ENCODE results near the gene PACSIN1.
A peak's percentile ranks its signal among the peaks of the same experiment; 100 is the strongest.

PACSIN1 gene

DNA sequence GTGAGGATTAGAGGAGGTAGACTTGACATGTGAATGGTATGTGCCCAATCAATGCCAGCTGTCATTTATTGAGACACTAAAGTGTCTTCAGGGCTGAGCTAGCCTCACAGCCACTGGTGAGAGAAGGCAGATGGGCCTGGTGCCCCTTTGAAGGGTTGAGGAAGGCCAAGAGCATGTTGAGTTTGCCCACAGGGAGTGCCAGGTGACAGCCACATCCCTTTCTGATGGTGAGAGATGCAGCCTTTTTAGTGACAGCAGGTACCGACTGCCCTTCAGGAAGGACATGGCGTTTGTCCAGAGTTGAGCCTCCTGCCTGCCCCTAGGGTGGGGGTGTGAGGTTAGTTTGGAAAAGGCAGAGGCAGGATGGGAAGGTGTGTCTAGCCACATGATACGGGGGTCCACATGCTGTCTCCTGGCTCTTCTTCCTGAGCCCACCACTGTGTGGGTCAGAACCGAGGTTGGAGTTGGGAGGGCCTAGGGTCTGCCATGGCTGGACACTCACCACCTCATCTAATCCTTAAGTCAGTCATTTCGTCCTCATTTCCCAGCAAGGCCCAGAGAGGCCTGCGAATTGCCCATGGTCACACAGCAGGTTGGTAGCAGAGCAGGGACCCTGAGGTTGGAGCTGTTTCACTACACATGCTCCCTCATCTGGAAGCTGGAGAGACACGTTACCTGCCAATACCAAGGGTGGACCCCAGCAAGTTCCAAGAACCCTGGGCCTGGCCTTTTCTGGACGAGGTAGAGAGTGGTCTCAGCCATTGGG, 57.7 kb downstream of the PACSIN1 start:
- in situ Hi-C loops (cut with MboI; ENCODE audit: low pct_unique_long_range_greater_than_20kb, low sequenced_read_pairs) = no loop called here
- no peak for DNase-seq

GRCh38 chr6:34524499-34524898, 58.6 kb downstream of the PACSIN1 start:
- in situ Hi-C loops (cut with MboI; ENCODE audit: low pct_unique_long_range_greater_than_20kb, low sequenced_read_pairs) = no loop called here
- DNase-seq = no peak

DNA sequence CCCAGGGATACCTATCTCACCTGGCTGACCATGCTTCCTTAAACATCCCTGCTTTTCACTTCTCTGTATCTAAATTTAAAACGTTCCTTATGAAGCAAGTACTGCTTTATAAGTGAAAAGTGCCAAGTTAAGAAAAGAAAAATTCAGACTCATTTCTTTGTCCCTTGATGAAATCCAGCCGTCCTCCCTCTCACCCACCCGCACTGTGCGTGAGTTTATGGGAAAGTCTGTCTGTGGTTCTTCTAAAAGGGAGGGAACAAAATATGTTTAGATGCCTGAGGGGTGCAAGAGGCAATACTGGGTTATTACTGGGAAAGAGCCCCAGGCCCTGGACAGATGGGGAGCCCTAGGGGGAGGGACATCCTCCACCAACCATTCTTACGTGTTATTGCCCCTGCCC, 59.1 kb downstream of the PACSIN1 start:
- in situ Hi-C loops (cut with MboI; ENCODE audit: low pct_unique_long_range_greater_than_20kb, low sequenced_read_pairs) = no loop called here
- DNase-seq = no peak

GRCh38 chr6:34525431-34526175, 59.7 kb downstream of the PACSIN1 start:
- no peak for DNase-seq
- in situ Hi-C loops (cut with MboI; ENCODE audit: low pct_unique_long_range_greater_than_20kb, low sequenced_read_pairs) = no loop called here

DNA sequence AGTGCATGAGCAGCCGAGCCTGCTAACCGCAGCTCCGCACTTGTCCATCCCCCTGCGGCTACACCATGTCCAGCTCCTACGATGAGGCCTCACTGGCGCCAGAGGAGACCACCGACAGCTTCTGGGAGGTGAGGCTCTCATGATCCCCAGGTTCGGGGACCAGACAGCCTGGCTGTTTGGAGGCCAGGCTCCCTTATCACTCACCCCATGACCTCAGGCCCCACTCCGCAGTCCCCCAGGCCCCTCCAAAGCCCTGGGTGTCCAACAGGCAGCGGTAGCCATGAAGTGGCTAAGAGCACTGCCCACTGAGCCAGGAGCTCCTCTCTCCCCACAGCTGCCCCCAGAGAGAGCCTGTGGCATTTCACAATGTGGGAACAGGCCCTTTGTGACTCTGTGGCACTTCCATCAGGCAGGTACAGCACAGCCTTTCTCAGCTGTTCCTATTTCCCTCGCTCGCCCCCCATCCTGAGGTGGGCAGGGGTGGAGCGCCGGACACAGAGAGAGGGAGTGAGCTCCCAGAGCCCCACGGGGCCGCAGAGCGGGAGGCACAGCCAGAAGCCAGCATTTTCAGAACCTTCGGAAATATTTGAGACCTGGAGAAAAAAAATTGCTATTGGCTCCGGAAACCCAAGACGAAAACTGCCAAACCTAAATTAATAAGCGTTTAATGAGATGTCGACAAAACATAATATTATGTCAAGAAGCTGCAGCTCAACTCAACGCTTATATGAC, 60.5 kb downstream of the PACSIN1 start:
- in situ Hi-C loops (cut with MboI; ENCODE audit: low pct_unique_long_range_greater_than_20kb, low sequenced_read_pairs) = no loop called here

GRCh38 chr6:34526992-34527728, 61.3 kb downstream of the PACSIN1 start:
- in situ Hi-C loops (cut with MboI; ENCODE audit: low pct_unique_long_range_greater_than_20kb, low sequenced_read_pairs) = no loop called here
- DNase-seq = peak; percentile 88

More for the DNA sequence above, 60.5 kb downstream of the PACSIN1 start:
- no peak for DNase-seq

DNA sequence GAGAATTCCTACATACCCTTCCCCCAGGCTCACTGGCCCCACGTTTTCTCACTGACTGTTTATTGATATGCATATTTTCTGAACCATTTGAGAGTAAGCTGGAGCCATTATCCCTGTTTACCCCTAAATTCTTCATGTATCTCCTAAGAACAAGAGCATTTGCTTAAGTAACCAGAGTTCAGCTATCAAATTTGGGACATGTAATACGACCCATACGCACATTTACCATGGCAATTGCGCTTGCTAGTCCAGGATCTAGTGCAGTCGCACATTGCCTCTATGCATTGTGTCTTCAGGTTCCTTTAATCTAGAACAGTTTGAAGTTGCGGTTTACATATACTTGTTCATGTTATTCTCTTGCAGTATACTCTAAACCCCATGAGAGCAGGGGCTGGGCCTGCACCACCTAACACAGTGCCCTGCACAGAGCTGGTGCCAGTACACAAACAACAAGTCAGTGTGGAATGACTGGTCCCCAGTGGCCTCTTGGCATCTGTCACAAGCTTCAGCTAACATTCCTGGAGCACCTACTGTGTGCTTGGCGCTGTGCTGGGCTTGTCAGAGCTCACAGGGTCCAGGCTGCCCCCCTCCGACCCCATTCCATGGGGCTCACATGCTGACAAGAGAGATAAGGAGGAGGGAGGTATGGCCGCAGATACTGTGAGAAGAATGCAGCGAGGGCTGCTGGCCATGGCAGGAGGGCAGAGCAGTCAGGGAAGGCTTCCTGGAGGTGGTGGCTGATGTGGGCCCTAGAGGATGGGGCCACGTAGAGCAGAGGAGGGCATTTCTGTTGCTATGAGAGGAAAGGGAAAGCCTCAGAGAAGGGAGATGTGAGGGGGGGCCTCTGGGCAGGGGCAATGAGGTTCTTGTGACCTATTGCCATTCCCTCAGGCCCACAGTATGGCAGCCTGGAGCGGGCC, 62.1 kb downstream of the PACSIN1 start:
- in situ Hi-C loops (cut with MboI; ENCODE audit: low pct_unique_long_range_greater_than_20kb, low sequenced_read_pairs) = no loop called here
- DNase-seq = no peak

DNA sequence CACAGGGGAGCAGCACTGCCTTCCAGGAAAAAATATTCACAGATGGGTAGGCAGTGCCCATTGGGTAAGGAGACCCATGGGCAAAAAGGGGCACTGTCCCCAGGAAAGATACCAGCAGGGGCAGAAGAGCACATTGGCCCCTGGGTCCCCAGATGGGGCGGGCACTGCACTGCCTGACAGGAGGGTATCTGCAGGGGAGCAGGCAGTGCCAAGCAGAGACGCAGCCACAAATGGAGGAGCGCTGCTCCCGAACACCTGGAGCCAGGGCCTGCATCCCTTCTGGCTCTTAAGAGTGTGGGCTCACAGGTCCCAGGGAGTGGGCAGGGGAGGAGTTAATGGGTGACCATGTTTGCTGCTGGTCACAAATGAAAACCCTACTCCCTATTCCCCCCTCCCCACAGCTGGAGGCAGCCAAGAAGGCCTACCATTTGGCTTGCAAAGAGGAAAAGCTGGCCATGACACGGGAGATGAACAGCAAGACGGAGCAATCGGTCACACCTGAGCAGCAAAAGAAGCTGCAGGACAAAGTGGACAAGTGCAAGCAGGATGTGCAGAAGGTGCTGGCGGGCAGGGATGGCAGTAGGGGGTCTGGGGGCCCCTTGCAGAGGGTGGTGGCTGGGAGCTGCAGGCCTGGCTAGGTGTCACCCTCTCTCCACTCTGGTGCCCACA, 63.3 kb downstream of the PACSIN1 start:
- in situ Hi-C loops (cut with MboI; ENCODE audit: low pct_unique_long_range_greater_than_20kb, low sequenced_read_pairs) = no loop called here

GRCh38 chr6:34529665-34530327, 63.9 kb downstream of the PACSIN1 start:
- DNase-seq = no peak
- in situ Hi-C loops (cut with MboI; ENCODE audit: low pct_unique_long_range_greater_than_20kb, low sequenced_read_pairs) = no loop called here

More for the DNA sequence above, 63.3 kb downstream of the PACSIN1 start:
- no peak for DNase-seq

- no peak for DNase-seq
- in situ Hi-C loops (cut with MboI; ENCODE audit: low pct_unique_long_range_greater_than_20kb, low sequenced_read_pairs) = no loop called here
Observed at GRCh38 chr6:34530753-34531365, 65.0 kb downstream of the PACSIN1 start.

DNA sequence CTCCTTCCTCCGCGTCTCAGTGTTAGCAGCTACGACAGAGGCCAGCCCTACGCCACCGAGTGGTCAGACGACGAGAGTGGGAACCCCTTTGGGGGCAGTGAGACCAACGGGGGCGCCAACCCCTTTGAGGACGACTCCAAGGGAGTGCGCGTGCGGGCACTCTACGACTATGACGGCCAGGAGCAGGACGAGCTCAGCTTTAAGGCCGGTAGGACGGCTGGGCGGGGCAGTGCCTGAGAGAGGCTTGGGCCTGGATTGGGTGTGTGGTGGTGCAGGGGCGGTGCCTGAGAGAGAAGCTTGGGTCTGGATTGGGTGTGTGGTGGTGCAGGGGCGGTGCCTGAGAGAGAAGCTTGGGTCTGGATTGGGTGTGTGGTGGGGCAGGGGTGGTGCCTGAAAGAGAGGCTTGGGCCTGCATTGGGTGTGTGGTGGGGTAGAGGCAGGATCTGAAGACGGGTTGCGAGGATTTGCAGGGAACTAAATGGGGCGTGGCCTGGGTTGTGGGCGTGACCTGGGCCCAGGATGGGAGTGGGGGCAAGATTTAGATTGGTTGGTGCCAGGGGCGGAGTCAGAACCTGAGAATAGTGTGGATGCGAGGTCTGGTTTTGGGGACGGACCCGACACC, 65.8 kb downstream of the PACSIN1 start:
- no peak for DNase-seq

DNA sequence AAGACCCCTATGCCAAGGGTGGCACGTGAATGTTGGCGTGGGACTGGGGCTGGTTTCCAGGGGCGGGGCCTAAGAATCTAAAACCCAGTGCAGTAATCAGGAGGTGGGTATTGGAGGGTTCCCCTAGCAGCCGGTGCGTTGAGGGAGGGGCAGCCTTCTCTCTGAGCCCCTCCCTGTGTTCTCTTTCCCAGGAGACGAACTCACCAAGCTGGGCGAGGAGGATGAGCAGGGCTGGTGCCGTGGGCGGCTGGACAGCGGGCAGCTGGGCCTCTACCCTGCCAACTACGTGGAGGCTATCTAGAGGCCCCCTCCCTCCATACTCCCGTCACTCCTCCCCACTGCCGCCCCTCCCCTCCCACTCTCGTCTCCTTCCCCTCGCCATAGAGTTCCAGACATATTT, 66.4 kb downstream of the PACSIN1 start:
- in situ Hi-C loops (cut with MboI; ENCODE audit: low pct_unique_long_range_greater_than_20kb, low sequenced_read_pairs) = no loop called here
- no peak for DNase-seq

More for the DNA sequence above, 65.8 kb downstream of the PACSIN1 start:
- in situ Hi-C loops (cut with MboI; ENCODE audit: low pct_unique_long_range_greater_than_20kb, low sequenced_read_pairs) = no loop called here

- in situ Hi-C loops (cut with MboI; ENCODE audit: low pct_unique_long_range_greater_than_20kb, low sequenced_read_pairs) = no loop called here
- no peak for DNase-seq
Observed at GRCh38 chr6:34534146-34534545, 68.3 kb downstream of the PACSIN1 start.

DNA sequence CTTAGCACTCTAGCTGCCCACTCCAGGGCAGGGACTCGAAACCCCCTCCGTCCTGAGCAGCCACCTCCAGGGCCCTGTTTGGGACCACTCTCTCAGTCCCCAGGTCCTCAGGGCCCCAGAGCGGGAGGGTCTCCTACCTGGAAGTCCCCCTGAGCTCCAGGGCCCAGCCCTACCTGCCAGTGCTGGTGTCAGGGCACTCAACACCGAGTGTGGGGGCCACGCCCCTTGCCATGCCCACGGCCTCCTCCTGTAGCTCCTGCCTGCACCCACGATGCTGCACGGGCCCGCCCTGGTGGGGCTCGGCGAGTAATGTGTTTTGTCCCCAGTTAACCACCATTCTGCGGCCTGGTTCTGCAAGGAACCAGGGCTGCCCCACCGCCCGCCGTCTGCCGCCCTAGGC, 68.8 kb downstream of the PACSIN1 start:
- no peak for DNase-seq
- in situ Hi-C loops (cut with MboI; ENCODE audit: low pct_unique_long_range_greater_than_20kb, low sequenced_read_pairs) = no loop called here

DNA sequence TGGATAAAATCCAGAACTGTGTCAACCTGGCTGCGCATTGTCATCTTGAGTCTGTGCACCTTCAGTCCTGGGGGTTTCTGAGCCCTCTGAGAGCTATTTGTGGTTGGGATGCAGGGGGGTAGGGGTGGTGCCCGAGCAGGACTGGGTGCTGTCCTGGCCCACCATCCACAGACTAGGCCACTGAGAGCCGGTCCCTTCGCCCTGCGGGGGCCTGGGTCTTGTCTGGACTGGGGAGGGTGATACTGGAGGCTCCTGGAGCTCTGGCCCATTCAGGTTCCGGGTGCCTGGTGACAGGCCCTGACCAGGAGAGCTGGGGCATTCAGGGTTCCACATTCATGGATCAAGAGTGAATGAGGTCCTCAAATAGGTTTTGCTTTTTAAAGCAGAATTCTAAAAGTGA, 69.3 kb downstream of the PACSIN1 start:
- in situ Hi-C loops (cut with MboI; ENCODE audit: low pct_unique_long_range_greater_than_20kb, low sequenced_read_pairs) = no loop called here
- DNase-seq = no peak

- DNase-seq = no peak
- in situ Hi-C loops (cut with MboI; ENCODE audit: low pct_unique_long_range_greater_than_20kb, low sequenced_read_pairs) = no loop called here
Observed at GRCh38 chr6:34535646-34536045, 69.8 kb downstream of the PACSIN1 start.

All from KBM-7 (cell line).